ENCODE data around the gene PDE4D.

DNA sequence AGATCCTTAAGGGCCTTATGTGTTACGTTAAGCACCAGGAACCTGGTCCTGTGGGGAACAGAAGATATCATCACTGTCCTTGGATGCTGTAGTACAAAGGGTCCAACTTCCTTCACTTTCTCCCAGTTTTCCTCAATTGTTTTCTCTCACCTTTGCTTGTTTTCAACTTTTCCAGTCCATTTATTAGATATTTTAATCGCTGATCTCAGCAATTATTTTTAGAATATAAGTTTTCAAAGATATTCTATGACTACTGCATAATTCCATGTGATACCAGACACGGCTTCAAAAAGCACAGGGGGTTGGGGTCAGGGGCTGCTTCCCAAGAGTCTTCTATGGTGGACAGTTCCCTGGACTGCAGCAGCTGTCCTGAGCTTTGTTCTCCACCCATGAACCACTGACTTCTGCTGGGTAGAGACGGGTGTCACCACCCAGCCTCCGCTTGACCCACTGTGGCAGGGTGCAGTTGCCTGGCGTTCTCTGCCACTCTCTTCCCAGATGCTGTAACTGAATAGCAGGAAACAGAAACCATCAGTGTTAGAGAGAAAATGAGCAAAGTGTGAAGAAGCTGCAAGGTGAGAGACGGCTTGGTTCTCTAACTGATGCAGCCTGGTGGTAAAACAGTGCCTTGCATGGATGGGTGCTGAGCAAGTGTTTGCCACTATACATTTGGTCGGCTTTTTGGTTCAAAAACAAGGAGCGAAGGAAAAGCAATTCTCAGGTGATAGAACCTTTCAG, 927.7 kb downstream of the PDE4D start:
- TF ChIP-seq, protein P1, sequence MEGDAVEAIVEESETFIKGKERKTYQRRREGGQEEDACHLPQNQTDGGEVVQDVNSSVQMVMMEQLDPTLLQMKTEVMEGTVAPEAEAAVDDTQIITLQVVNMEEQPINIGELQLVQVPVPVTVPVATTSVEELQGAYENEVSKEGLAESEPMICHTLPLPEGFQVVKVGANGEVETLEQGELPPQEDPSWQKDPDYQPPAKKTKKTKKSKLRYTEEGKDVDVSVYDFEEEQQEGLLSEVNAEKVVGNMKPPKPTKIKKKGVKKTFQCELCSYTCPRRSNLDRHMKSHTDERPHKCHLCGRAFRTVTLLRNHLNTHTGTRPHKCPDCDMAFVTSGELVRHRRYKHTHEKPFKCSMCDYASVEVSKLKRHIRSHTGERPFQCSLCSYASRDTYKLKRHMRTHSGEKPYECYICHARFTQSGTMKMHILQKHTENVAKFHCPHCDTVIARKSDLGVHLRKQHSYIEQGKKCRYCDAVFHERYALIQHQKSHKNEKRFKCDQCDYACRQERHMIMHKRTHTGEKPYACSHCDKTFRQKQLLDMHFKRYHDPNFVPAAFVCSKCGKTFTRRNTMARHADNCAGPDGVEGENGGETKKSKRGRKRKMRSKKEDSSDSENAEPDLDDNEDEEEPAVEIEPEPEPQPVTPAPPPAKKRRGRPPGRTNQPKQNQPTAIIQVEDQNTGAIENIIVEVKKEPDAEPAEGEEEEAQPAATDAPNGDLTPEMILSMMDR (IDR thresholded peaks at IDR 0.05) = no peak
- no peak for TF ChIP-seq POLR2A (IDR thresholded peaks at IDR 0.05)
